SH-SY5Y (cell line): ENCODE measurements around the gene GPC5.

Experiments
- GATA2 ChIP-seq: IDR thresholded peaks from 2 replicates; pipeline ENCODE4 v1.6.1; 2011; ENCODE audit warnings: mild to moderate bottlenecking, low read depth, low read length
- GATA3 ChIP-seq: IDR thresholded peaks from 2 replicates; pipeline ENCODE4 v1.6.1; 2011; ENCODE audit warnings: low read depth, mild to moderate bottlenecking, low read length, moderate library complexity

DNA sequence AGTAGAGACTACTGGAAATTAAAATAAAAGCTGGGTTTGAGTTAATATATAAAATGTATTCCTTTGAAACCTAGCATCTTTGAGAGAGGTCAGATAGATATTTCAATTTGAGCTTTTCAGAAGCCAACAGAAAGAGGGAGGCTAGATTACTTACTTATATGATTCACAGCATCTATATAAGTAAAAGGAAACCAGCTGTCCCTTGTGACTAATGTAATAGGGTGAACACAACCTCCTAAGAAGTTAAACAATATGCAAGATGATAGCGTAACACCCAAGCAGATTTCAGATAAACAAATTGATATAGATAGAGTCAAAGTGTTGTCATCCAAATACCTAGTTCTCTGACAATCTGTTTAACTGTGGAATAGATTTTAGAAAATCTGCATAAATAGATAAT is 1434.7 kb downstream of the GPC5 start:
- TF ChIP-seq GATA2 (no peak), GATA3 (no peak)
